ENCODE measurements around the gene SLC4A4.

SLC4A4 gene

GRCh38 chr4:71366766-71367165, 27.9 kb downstream of the SLC4A4 start:
- Histone ChIP-seq H3K9me2 (replicated peaks; ENCODE audit: control insufficient read depth, low read length) (no peaks in the 10 kb centered on the region), H3K27ac (ENCODE audit: low read depth, low read length) (no peak overlapping the region), H3K9me3 (ENCODE audit: control insufficient read depth, insufficient read depth, low read length) (no peaks in the 10 kb centered on the region), H4K20me1 (ENCODE audit: control insufficient read depth, insufficient read depth, low read depth, low read length) (no peaks in the 10 kb centered on the region), H3K79me2 (ENCODE audit: control insufficient read depth, low read length) (no peaks in the 10 kb centered on the region), H3K4me1 (ENCODE audit: control insufficient read depth, low read length) (no peaks in the 10 kb centered on the region), H3K4me3 (ENCODE audit: low read length) (no peak overlapping the region), H3F3A (ENCODE audit: control insufficient read depth, insufficient read depth) (no peaks in the 10 kb centered on the region), H3K4me2 (ENCODE audit: low read length) (no peak overlapping the region), H3K27me3 (ENCODE audit: control insufficient read depth, low read length) (no peaks in the 10 kb centered on the region), H3K36me3 (ENCODE audit: control insufficient read depth, low read length) (no peaks in the 10 kb centered on the region)
- TF ChIP-seq CTCF (IDR thresholded peaks at IDR 0.05; ENCODE audit: low read depth, low read length, poor library complexity, severe bottlenecking) (no peak), EZH2phosphoT487 (IDR thresholded peaks at IDR 0.05; ENCODE audit: borderline replicate concordance, low read length) (no peak)

GRCh38 chr4:71367546-71367945, 28.7 kb downstream of the SLC4A4 start:
- Histone ChIP-seq H3K27ac (ENCODE audit: low read depth, low read length) (no peak overlapping the region), H3K79me2 (ENCODE audit: control insufficient read depth, low read length) (no peaks in the 10 kb centered on the region)

GRCh38 chr4:71368906-71369305, 30.1 kb downstream of the SLC4A4 start:
- Histone ChIP-seq H3K4me2 (ENCODE audit: low read length) (no peak overlapping the region), H4K20me1 (ENCODE audit: control insufficient read depth, insufficient read depth, low read depth, low read length) (no peaks in the 10 kb centered on the region), H3K27ac (ENCODE audit: low read depth, low read length) (no peak overlapping the region), H3K9me3 (ENCODE audit: control insufficient read depth, insufficient read depth, low read length) (no peaks in the 10 kb centered on the region), H3K4me1 (ENCODE audit: control insufficient read depth, low read length) (no peaks in the 10 kb centered on the region), H3F3A (ENCODE audit: control insufficient read depth, insufficient read depth) (no peaks in the 10 kb centered on the region), H3K36me3 (ENCODE audit: control insufficient read depth, low read length) (no peaks in the 10 kb centered on the region), H3K4me3 (ENCODE audit: low read length) (no peak overlapping the region), H3K79me2 (ENCODE audit: control insufficient read depth, low read length) (no peaks in the 10 kb centered on the region), H3K27me3 (ENCODE audit: control insufficient read depth, low read length) (peaks cover 3% of the 10 kb centered on the region; the same call in 1 of the 2 replicates), H3K9me2 (replicated peaks; ENCODE audit: control insufficient read depth, low read length) (no peaks in the 10 kb centered on the region)
- no peak for TF ChIP-seq CTCF (IDR thresholded peaks at IDR 0.05; ENCODE audit: low read depth, low read length, poor library complexity, severe bottlenecking)
- no peak for TF ChIP-seq EZH2phosphoT487 (IDR thresholded peaks at IDR 0.05; ENCODE audit: borderline replicate concordance, low read length)

More at GRCh38 chr4:71367546-71367945, 28.7 kb downstream of the SLC4A4 start:
- Histone ChIP-seq H3K27me3 (ENCODE audit: control insufficient read depth, low read length) (no peaks in the 10 kb centered on the region), H3F3A (ENCODE audit: control insufficient read depth, insufficient read depth) (no peaks in the 10 kb centered on the region), H4K20me1 (ENCODE audit: control insufficient read depth, insufficient read depth, low read depth, low read length) (no peaks in the 10 kb centered on the region), H3K36me3 (ENCODE audit: control insufficient read depth, low read length) (no peaks in the 10 kb centered on the region), H3K4me1 (ENCODE audit: control insufficient read depth, low read length) (no peaks in the 10 kb centered on the region), H3K9me2 (replicated peaks; ENCODE audit: control insufficient read depth, low read length) (no peaks in the 10 kb centered on the region), H3K4me2 (ENCODE audit: low read length) (no peak overlapping the region), H3K4me3 (ENCODE audit: low read length) (no peak overlapping the region), H3K9me3 (ENCODE audit: control insufficient read depth, insufficient read depth, low read length) (no peaks in the 10 kb centered on the region)
- no peak for TF ChIP-seq CTCF (IDR thresholded peaks at IDR 0.05; ENCODE audit: low read depth, low read length, poor library complexity, severe bottlenecking)
- TF ChIP-seq EZH2phosphoT487 (IDR thresholded peaks at IDR 0.05; ENCODE audit: borderline replicate concordance, low read length): no peak
